ENCODE measurements around the gene PRDM16. TPM values are rescaled to one million over a fixed set of nuclear protein-coding genes. Genes with fewer than 3 reads are reported as not detected.

PRDM16 gene
- total RNA-seq, 1 experiment from 2014 or later, result 0.04 TPM

DNA sequence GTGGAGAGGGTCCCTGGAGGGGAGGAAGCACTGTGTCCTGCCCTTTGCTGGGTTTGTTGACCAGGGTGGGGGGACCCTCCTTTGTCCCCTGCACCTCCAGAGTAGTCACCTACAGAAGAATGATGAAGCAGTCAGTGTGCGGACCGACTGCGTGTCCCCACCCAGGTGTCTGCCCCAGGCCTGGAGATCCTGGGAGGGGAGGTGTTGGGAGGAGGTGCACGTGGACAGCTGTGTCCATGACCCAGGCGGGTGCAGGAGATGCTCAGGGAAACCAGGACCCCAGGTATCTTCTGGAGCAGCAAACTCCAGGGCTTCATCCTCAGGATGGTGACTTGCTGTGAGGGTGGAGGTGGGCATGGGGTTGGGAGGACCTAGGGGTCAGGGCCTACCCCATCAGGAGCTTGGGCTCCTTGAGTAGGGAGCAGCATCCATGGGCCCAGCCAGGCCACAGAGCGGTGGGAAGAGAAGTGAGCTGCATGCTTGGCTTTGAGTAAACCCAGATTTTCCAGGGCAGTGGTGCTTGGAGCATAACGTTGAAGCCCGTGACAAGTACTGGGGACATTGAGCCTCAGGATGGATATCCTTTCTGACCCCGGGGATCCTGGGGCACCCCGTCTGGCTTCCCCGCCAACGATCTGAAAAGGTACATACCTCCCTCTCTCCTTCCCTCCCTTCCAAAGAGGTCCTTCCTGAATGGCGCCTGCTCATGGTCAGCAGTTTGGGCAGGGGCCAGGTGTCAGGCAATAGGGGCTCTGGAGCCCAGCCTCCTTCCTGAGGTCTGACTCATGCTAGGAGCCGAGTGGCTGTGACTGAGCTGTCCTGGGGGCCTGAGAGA lies 34.1 kb upstream of the PRDM16 start:
- BruUV-seq (replicated peaks), result no TSS peak
- ChIA-PET POLR2A (ENCODE audit: unreplicated experiment) (no interaction called here), CTCF (no interaction called here)
- Histone ChIP-seq H3K4me3 (ENCODE audit: low read length) (no peak overlapping the region), H3K4me1 (ENCODE audit: insufficient read depth, low read length) (no peaks in the 10 kb centered on the region), H2AFZ (ENCODE audit: low read length) (no peak overlapping the region), H4K20me1 (ENCODE audit: low read length) (no peaks in the 10 kb centered on the region; the same call in 1 of the 2 replicates), H3K9me3 (ENCODE audit: low read length) (no peaks in the 10 kb centered on the region), H3K9ac (ENCODE audit: low read length) (no peak overlapping the region), H3K9me2 (replicated peaks; ENCODE audit: low read length) (no peaks in the 10 kb centered on the region), H3K36me3 (ENCODE audit: low read depth, low read length) (no peaks in the 10 kb centered on the region), H3K4me2 (ENCODE audit: low read length) (no peak overlapping the region), H3K27me3 (ENCODE audit: low read length) (peaks cover 99% of the 10 kb centered on the region), H3F3A (ENCODE audit: low read length, unreplicated experiment) (no peaks in the 10 kb centered on the region), H3K27ac (ENCODE audit: low read length) (no peak overlapping the region), H3K79me2 (ENCODE audit: low read length) (no peaks in the 10 kb centered on the region)
- TF ChIP-seq EZH2phosphoT487 (IDR thresholded peaks at IDR 0.05; ENCODE audit: borderline replicate concordance, low read length), result no peak
- TF ChIP-seq CTCF (conservative IDR thresholded peaks at IDR 0.05; ENCODE audit: low read depth, low read length), result no peak
- no peak for TF ChIP-seq EZH2 (IDR thresholded peaks at IDR 0.05; ENCODE audit: low read length, unreplicated experiment)
- no peak for DNase-seq
- intact Hi-C loops (cut with micrococcal nuclease), result no loop called here
- no peak for ATAC-seq

DNA sequence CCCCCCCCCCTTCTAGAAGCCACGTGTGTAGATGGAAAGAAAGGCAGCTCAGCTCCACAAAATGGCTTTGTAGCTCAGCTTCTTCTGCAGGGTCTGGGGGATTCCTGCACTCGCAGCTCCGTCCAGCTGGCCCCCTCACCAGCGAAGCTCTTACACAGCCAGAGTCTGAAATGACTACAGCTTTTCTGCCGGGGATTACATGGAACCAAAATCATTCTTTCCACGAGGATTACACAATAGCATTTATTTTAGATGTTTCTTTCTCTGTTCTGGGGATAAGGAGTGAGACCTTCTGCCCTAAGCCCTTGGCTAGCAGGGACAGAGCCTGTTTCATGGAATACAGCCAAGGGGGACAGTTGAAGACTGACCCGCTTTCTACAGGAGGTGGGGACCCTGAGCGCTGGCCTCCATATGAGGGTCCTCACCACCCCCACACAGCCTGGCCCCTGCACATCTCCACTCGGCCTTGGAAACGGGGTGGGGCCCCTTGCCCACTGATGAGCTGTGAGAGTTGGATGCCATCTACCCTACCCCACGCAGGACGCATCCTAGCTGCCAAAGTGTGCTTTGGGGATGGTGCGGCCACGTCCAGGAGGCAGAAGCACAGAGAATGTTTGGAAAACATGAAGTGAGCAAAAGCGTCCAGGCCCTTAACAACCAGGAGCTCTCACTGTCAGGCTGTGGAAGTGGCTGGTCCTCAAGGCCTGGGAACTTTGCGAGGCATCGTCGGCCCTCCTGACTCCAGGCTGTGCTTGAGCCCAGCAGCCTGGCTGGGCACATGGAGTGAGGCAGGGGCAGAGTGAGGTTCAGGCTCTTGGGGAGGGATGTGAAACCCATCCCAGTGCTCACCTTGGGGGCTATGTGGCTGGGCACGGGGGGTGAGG lies 33.2 kb upstream of the PRDM16 start:
- Histone ChIP-seq H4K20me1 (ENCODE audit: low read length) (no peaks in the 10 kb centered on the region; the same call in 1 of the 2 replicates), H3K27ac (ENCODE audit: low read length) (no peak overlapping the region), H3K4me2 (ENCODE audit: low read length) (no peak overlapping the region), H3K9me2 (replicated peaks; ENCODE audit: low read length) (no peaks in the 10 kb centered on the region), H2AFZ (ENCODE audit: low read length) (no peak overlapping the region), H3K27me3 (ENCODE audit: low read length) (peaks cover 99% of the 10 kb centered on the region), H3K4me1 (ENCODE audit: insufficient read depth, low read length) (no peaks in the 10 kb centered on the region), H3K9me3 (ENCODE audit: low read length) (no peaks in the 10 kb centered on the region), H3K9ac (ENCODE audit: low read length) (no peak overlapping the region), H3F3A (ENCODE audit: low read length, unreplicated experiment) (no peaks in the 10 kb centered on the region), H3K36me3 (ENCODE audit: low read depth, low read length) (no peaks in the 10 kb centered on the region), H3K4me3 (ENCODE audit: low read length) (no peak overlapping the region), H3K79me2 (ENCODE audit: low read length) (no peaks in the 10 kb centered on the region)
- no TSS peak for BruUV-seq (replicated peaks)
- intact Hi-C loops (cut with micrococcal nuclease), result no loop called here
- TF ChIP-seq EZH2 (IDR thresholded peaks at IDR 0.05; ENCODE audit: low read length, unreplicated experiment) (no peak), CTCF (conservative IDR thresholded peaks at IDR 0.05; ENCODE audit: low read depth, low read length) (no peak), EZH2phosphoT487 (IDR thresholded peaks at IDR 0.05; ENCODE audit: borderline replicate concordance, low read length) (no peak)
- ChIA-PET POLR2A (ENCODE audit: unreplicated experiment) (no interaction called here), CTCF (no interaction called here)
- DNase-seq (no peak), ATAC-seq (no peak)
